GM18867 (cell line): Measurements from ENCODE around the gene ZFAND3.
"Not testable (repeated sequence)": the region's sequence is repeated elsewhere in the genome, so short reads cannot be mapped to it uniquely, and the experiment has no call there.

Source experiments
- ATAC-seq: cut with Tn5 transposase; IDR thresholded peaks from one replicate; pipeline ENCODE4 v1.9.1; 2021; ENCODE audit warnings: mild to moderate bottlenecking, moderate library complexity; ENCODE audit not compliant: unreplicated experiment

Gene ZFAND3

GRCh38 chr6:38114976-38115625 is 295.6 kb downstream of the ZFAND3 start:
- ATAC-seq = no peak

- ATAC-seq = no peak
Observed at GRCh38 chr6:38115626-38116008, 296.1 kb downstream of the ZFAND3 start.

GRCh38 chr6:38116248-38116647 is 296.7 kb downstream of the ZFAND3 start:
- no peak for ATAC-seq

GRCh38 chr6:38117281-38117680 is 297.8 kb downstream of the ZFAND3 start:
- ATAC-seq = no peak

- ATAC-seq = no peak
Observed at GRCh38 chr6:38118791-38119365, 299.4 kb downstream of the ZFAND3 start.

- ATAC-seq = no peak
Observed at GRCh38 chr6:38119516-38119915, 300.0 kb downstream of the ZFAND3 start.

- ATAC-seq = not testable (repeated sequence)
Observed at GRCh38 chr6:38124224-38124926, 304.8 kb downstream of the ZFAND3 start.

- no peak for ATAC-seq
Observed at GRCh38 chr6:38127284-38127683, 307.8 kb downstream of the ZFAND3 start.

GRCh38 chr6:38131527-38131965 is 312.0 kb downstream of the ZFAND3 start:
- no peak for ATAC-seq

- no peak for ATAC-seq
Observed at GRCh38 chr6:38133932-38134703, 314.6 kb downstream of the ZFAND3 start.

- ATAC-seq = no peak
Observed at GRCh38 chr6:38134704-38135088, 315.2 kb downstream of the ZFAND3 start.

GRCh38 chr6:38136547-38136946 is 317.0 kb downstream of the ZFAND3 start:
- ATAC-seq = no peak

- ATAC-seq = no peak
Observed at GRCh38 chr6:38137608-38138265, 318.2 kb downstream of the ZFAND3 start.

- no peak for ATAC-seq
Observed at GRCh38 chr6:38138374-38138773, 318.8 kb downstream of the ZFAND3 start.

GRCh38 chr6:38141085-38141484 is 321.6 kb downstream of the ZFAND3 start:
- ATAC-seq = no peak

- no peak for ATAC-seq
Observed at GRCh38 chr6:38141716-38142115, 322.2 kb downstream of the ZFAND3 start.

- ATAC-seq = no peak
Observed at GRCh38 chr6:38142178-38142902, 322.8 kb downstream of the ZFAND3 start.

GRCh38 chr6:38143191-38144150 is 323.9 kb downstream of the ZFAND3 start:
- ATAC-seq = no peak

GRCh38 chr6:38144365-38144945 is 324.9 kb downstream of the ZFAND3 start:
- ATAC-seq = no peak
